M059J (cell line): Measurements from ENCODE around the gene BRD3OS. TPM values are rescaled to one million over a fixed set of nuclear protein-coding genes. Genes with fewer than 3 reads are reported as not detected.

Experiments
- DNase-seq: peaks from one replicate; pipeline ENCODE4 v3.0.0-alpha.2; 2012; ENCODE audit warnings: low read depth
- total RNA-seq: library from RNA; depleted of rRNA; stranded (reverse); fragments of >200 nt; shearing (Covaris generic); gene quantifications from 2 replicates; pipeline ENCODE4 v1.2.3, GENCODE V29; 2014

The BRD3OS gene
- total RNA-seq, 1 experiment from 2014 or later = 32.3 TPM

- no peak for DNase-seq
Measured at GRCh38 chr9:134004881-134005280, 20.4 kb upstream of the BRD3OS start.

GRCh38 chr9:134005381-134005780, 19.9 kb upstream of the BRD3OS start:
- no peak for DNase-seq

DNA sequence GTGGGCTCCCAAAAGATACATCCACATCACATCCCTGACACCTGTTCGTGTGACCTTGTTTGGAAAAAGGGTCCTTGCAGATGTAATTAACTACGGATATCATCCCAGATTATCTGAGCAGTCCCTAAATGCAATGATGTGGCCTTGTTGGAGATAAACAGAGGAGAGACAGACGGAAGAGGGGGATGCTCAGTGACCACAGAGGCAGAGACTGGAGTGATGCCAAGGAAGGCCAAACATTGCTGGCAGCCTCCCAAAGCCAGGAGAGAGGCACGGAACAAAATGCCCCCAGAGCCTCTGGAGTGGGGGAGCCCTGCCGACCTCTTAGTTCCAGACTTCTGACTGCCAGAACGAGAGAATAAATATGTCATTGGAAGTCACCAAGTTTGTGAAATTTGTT, 18.1 kb upstream of the BRD3OS start:
- DNase-seq = no peak

DNA sequence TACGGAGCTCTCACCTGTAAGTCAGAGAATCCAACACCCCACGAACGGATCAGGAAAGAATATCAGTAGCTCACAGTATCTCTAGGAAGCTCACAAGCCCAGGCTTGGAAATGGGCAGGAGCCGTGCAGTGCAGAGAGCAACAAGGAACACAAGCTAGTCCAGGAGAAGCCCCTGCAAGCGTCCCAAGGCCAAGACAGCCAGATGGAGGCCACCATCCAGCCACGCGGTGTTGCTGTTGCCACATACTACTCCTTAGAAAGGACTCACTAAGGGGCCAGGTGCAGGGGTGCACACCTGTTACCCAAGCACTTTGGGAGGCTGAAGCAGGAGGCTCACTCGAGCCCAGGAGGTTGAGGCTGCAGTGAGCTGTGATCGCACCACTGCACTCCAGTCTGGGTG, 17.7 kb upstream of the BRD3OS start:
- no peak for DNase-seq

GRCh38 chr9:134010310-134011173, 14.7 kb upstream of the BRD3OS start:
- peak; percentile 69 for DNase-seq

GRCh38 chr9:134011401-134011800, 13.9 kb upstream of the BRD3OS start:
- DNase-seq = peak; percentile 59

DNA sequence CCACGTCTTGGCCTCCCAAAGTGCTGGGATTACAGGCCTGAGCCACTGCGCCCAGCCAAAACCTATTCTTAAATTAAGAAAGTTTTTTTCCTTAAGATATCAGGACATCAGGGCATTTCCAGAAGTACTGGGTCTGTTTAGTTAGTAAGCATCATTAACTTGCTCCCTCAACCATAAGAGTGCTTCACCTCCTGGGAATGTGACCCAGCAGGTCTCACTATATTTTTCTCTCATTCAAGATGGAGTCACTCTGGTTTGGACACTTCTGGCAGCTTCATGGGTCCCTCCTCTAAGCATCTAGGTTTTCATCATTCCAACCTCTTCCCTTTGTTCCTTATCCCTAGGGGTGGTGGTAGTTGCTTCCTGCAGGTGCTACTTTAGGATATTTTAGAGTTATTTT, 10.3 kb upstream of the BRD3OS start:
- no peak for DNase-seq

GRCh38 chr9:134024214-134024792, 978 bp upstream of the BRD3OS start:
- DNase-seq = no peak

DNA sequence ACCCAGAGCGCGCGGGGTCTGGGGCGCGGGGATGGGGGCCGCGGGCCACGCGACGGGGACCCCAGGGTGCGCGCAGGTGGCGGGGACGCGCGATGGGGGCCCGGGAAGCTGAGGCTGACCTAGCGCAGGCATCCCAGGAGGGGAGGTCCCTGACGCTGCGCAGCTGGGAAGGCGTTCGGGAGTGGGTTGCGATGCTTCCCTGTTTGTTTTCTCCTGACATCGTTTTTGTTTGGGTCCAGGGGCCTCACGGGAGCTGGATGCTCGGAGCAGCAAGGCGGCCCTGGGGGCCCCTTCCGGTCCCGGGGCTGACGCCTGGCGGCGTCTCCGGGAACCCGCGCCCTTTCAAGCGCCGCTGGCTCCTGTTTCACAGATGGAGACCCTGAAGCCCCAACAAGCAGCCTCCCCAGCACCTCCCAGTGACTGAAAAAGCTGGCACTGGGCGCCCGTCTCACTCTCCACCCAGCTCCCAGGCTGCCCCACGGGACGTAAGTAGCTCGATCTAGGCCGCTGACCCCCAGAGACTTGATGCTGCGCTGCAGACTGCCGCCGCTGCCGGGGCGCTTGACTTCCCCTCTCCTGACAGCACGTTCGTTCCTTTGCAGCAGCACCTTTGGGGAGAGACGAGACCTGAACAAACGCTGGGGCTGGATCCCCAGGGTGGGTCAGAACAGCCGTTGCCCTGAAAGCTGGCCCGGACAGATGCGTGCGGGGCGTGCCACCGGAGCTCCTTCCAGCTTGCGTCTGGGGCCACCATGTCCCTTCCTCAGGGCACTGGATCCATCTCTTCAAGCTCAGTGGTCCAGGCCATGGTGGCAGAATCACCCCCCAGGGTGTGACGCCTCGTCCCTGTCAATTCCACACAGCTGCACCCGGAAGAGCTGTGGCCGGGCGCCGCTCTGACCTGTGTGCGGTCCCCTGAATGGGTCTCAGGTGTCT, 593 bp downstream of the BRD3OS start:
- DNase-seq = peak; percentile 37

- DNase-seq = no peak
Measured at GRCh38 chr9:134026581-134026980, 1.3 kb downstream of the BRD3OS start.

GRCh38 chr9:134026981-134027380, 1.7 kb downstream of the BRD3OS start:
- DNase-seq = no peak

- no peak for DNase-seq
Measured at GRCh38 chr9:134027561-134027960, 2.3 kb downstream of the BRD3OS start.

DNA sequence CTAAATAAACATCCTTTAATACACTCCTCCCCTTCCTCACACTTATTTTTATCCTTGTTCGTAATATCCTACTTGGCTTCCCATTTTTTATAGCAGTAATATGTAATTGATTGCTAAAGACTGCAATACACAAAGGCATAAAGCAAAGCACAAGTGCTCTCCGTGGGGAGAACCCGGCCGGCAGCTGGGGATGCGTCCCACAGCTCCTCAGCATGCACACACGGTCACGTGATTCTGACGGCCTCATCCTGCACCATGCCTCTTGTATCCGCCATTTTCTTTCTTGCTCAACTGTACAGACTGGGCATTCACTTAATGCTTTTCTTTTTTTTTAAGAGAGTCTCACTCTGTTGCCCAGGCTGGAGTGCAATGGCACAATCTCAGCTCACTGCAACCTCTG, 2.8 kb downstream of the BRD3OS start:
- DNase-seq = no peak

DNA sequence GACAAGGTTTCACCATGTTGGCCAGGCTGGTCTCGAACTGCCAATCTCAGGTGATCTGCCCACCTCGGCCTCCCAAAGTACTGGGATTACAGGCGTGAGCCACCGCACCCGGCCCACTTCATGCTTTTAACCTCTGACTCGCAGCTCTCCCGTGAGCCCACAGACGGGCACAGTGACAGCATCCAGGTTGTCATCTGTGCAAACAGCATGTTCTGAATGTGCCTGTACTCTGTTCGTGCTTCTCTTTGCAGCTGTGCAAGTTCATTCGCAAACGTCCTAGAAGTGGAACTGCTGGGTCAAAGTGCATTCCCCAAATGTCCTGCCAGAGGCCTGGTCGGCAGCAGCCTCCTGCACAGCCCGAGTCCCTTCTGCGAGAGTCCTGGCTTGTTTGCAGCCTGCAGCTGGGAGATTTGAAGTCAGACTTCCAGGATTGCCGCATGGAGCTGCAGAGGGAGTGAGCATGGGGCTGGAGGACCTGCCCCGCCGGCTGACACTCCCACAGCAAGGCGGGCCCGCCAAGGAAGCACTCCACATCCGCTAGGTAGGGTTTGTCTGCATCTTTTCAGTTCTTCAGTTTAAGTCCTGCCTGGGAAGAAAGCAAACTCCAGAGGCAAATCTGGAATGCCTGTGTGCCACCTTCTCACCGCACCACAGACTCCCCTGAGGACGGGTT, 3.4 kb downstream of the BRD3OS start:
- no peak for DNase-seq

GRCh38 chr9:134029248-134030226, 4.3 kb downstream of the BRD3OS start:
- DNase-seq = no peak

- DNase-seq = no peak
Measured at GRCh38 chr9:134030821-134031470, 5.7 kb downstream of the BRD3OS start.

- DNase-seq = no peak
Measured at GRCh38 chr9:134031783-134032182, 6.5 kb downstream of the BRD3OS start.

DNA sequence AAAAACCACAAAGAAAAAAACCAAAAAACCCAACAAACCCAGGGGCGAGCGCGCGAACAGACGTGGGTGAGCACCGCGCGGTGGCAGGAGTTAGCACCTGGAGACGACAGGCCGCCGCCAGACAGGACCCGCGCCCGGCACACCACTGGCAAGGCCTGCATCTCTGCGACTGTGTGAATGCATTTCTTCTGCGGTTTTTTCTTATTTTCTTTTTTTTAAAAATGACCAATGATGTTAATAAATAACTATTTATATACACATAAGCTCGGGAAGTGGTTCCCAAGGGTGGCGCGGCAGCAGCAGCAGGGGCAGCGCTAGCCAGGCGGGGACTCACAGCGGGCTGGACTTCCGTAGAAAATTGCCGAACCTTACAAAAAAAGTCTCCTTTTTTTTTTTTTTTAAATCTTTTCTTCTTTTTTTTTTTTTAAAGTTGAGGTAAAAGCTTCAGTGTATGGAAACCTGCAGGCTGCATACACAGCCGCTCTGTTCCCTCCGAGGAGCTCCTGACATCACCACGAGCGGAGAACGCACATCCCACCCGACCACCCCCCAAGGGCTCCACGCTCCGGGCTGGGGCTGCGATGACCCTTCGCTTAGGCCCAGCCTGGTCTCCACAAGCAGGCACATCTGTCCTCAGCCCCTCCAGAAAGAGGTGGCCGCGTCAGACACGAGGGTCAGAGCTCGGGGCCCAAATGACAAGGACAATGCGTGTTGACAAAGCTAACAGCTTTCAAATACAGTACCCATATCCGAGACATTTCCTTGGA, 7.4 kb downstream of the BRD3OS start:
- DNase-seq = no peak

DNA sequence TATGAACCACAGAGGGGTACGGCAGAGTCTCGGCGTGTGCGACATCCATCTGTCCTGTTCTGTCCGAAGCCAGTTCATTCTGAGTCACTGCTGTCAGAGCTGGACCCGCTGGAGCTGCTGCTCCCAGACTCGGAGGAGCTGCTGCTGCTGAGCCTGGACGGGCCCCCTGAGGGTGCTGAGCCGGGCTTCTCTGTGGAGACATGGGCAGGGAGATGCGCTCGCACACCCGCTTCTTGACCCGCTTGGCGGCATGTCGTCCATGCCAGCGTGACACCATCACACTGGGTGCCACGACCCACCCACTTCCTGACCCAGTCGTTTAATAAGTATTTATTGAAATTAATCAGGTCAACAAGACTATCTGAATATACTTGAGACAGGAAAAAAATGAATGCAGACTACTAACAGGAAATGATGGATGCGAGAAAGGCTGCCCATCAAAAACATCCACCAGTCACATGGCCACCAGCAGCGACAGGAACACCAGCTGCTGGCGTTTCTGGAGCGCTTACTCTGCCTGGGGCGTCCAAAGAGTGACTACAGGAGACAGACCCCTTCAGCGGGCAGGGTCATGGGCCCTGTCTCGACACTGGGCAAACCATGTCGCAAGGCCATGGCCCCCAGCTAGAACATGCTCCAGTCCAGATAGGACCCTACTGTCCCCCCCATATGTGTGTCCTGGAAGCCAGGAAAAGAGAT, 8.4 kb downstream of the BRD3OS start:
- DNase-seq = no peak
